ENCODE data around the gene FANCG. TPM values are rescaled to one million over a fixed set of nuclear protein-coding genes. Genes with fewer than 3 reads are reported as not detected.

Gene FANCG
- total RNA-seq (38.9 and 40.1 TPM in 2 replicates), polyA plus RNA-seq (26.5 and 27.1 TPM in 2 replicates), polyA minus RNA-seq (13.6 and 16.5 TPM in 2 replicates)
- total RNA-seq (2013) = 15.1 TPM

- CTCF ChIA-PET = interaction anchor here (0.5 to 2.6 kb wide), 18 partner anchors 8 to 1112 kb away, joined by 3 to 26 read pairs (median 4); partner anchors contain the start of genes ATOSB, PIGO, STOML2 and UNC13B
- POLR2A ChIA-PET = interaction anchor here (0.5 to 1.8 kb wide), 11 partner anchors 8 to 1111 kb away, joined by 3 to 15 read pairs (median 8); partner anchors contain the start of genes ATOSB, CCDC107, CLTA and RMRP
Measured at GRCh38 chr9:35079426-35080341, at the start of gene FANCG. FANCG (minus strand) TSS chr9:35079942; CDS start chr9:35079524, 418 bp downstream.

More at GRCh38 chr9:35079426-35080341, at the start of gene FANCG:
- TF ChIP-seq CTCF (IDR thresholded peaks at IDR 0.05) (no peak), EZH2 (IDR thresholded peaks at IDR 0.05; ENCODE audit: borderline replicate concordance, insufficient read depth, low read depth, low read length, poor library complexity, severe bottlenecking) (no peak)
- peaks cover 18% of the 10 kb centered on the region for H3K4me1 Mint-ChIP-seq
- intact Hi-C loops (cut with micrococcal nuclease) = loop anchor here (1.0 to 10.0 kb wide), 6 partner anchors 7 to 655 kb away; partner anchors contain the start of genes CREB3, PIGO, STOML2 and TLN1
- Histone ChIP-seq H3K27me3 (replicated peaks in 1 of 4; ENCODE audit: control extremely low read depth in 1 of 4, control insufficient read depth in 3 of 4, insufficient read depth in 4 of 4, low read length in 3 of 4) (no peaks in the 10 kb centered on the region), H3K4me1 (ENCODE audit: control insufficient read depth in 2 of 2, insufficient read depth in 2 of 2, low read length in 2 of 2) (peaks cover 12 to 16% of the 10 kb centered on the region in 2 donors), H3K9ac (ENCODE audit: low read length) (peak within 1 kb of the TSS; percentile 91), H3K36me3 (replicated peaks in 1 of 2; ENCODE audit: control extremely low read depth in 1 of 2, control insufficient read depth in 1 of 2, extremely low read depth in 1 of 2, insufficient read depth in 2 of 2, low read length in 1 of 2) (peaks cover 1 to 16% of the 10 kb centered on the region in 2 experiments), H3K9me3 (ENCODE audit: control extremely low read depth in 1 of 3, control insufficient read depth in 2 of 3, insufficient read depth in 1 of 3, low read length in 2 of 3) (no peaks in the 10 kb centered on the region), H3K4me2 (replicated peaks; ENCODE audit: low read depth, low read length, poor library complexity, severe bottlenecking) (peak within 1 kb of the TSS; percentile 89), H3K27ac (ENCODE audit: low read length in 2 of 2) (peak within 1 kb of the TSS; percentile 25 to 50), H3K79me2 (ENCODE audit: control insufficient read depth, insufficient read depth, low read length) (peaks cover 38% of the 10 kb centered on the region), H2AFZ (ENCODE audit: insufficient read depth, low read depth, low read length, poor library complexity, severe bottlenecking) (peak within 1 kb of the TSS; percentile 94), H3K4me3 (ENCODE audit: control extremely low read depth in 1 of 5, extremely low read depth in 1 of 5, insufficient read depth in 1 of 5, low read depth in 2 of 5, low read length in 4 of 5) (peak within 1 kb of the TSS; percentile 75 to 93 (median 82)), H4K20me1 (ENCODE audit: control insufficient read depth, insufficient read depth, low read length, poor library complexity, severe bottlenecking) (no peaks in the 10 kb centered on the region)
- no peaks in the 10 kb centered on the region for H3K9me3 Mint-ChIP-seq (ENCODE audit: insufficient read depth)
- peak within 1 kb of the TSS; percentile 92 for H3K4me3 Mint-ChIP-seq
- no peaks in the 10 kb centered on the region for H3K27me3 Mint-ChIP-seq
- peak within 1 kb of the TSS; percentile 84 for H3K27ac Mint-ChIP-seq
- peak; percentile 88 for DNase-seq
- under 1% methylated on average over 63 of the region's 67 CpGs for WGBS (ENCODE audit: insufficient coverage)
- peak; percentile 93 for ATAC-seq (ENCODE audit: low read depth)
